ENCODE data around the gene SLIT1. TPM values are rescaled to one million over a fixed set of nuclear protein-coding genes. Genes with fewer than 3 reads are reported as not detected.

SLIT1 gene
- polyA plus RNA-seq, 1 donor from 2014 or later: 9.5 TPM

- no peaks in the 10 kb centered on the region for H4K20me1 ChIP-seq (ENCODE audit: insufficient read depth)
- H3K9ac ChIP-seq (ENCODE audit: low read length): no peak overlapping the region
- H3K27ac ChIP-seq (ENCODE audit: low read length): no peak overlapping the region
- H3K4me3 ChIP-seq (ENCODE audit: low read length): no peak overlapping the region
- H3K4me2 ChIP-seq (ENCODE audit: low read length): no peak overlapping the region
- peaks cover 4% of the 10 kb centered on the region for H3K27me3 ChIP-seq (ENCODE audit: insufficient read depth, low read depth, low read length)
- no peaks in the 10 kb centered on the region for H3K79me2 ChIP-seq (replicated peaks; ENCODE audit: insufficient read depth, low read length)
- TF ChIP-seq CTCF (IDR thresholded peaks at IDR 0.05; ENCODE audit: poor library complexity, severe bottlenecking): no peak
- TF ChIP-seq MXI1 (conservative IDR thresholded peaks at IDR 0.05; ENCODE audit: poor library complexity, severe bottlenecking): no peak
- TF ChIP-seq SMC3 (conservative IDR thresholded peaks at IDR 0.05; ENCODE audit: poor library complexity): no peak
- no peak for TF ChIP-seq RAD21 (conservative IDR thresholded peaks at IDR 0.05)
- TF ChIP-seq EP300 (conservative IDR thresholded peaks at IDR 0.05; ENCODE audit: poor library complexity, severe bottlenecking): no peak
- no peak for TF ChIP-seq EZH2 (IDR thresholded peaks at IDR 0.05; ENCODE audit: borderline replicate concordance, insufficient read depth, low read length, poor library complexity, severe bottlenecking)
- TF ChIP-seq POLR2AphosphoS5 (IDR thresholded peaks at IDR 0.05): no peak
- TF ChIP-seq, protein P1, sequence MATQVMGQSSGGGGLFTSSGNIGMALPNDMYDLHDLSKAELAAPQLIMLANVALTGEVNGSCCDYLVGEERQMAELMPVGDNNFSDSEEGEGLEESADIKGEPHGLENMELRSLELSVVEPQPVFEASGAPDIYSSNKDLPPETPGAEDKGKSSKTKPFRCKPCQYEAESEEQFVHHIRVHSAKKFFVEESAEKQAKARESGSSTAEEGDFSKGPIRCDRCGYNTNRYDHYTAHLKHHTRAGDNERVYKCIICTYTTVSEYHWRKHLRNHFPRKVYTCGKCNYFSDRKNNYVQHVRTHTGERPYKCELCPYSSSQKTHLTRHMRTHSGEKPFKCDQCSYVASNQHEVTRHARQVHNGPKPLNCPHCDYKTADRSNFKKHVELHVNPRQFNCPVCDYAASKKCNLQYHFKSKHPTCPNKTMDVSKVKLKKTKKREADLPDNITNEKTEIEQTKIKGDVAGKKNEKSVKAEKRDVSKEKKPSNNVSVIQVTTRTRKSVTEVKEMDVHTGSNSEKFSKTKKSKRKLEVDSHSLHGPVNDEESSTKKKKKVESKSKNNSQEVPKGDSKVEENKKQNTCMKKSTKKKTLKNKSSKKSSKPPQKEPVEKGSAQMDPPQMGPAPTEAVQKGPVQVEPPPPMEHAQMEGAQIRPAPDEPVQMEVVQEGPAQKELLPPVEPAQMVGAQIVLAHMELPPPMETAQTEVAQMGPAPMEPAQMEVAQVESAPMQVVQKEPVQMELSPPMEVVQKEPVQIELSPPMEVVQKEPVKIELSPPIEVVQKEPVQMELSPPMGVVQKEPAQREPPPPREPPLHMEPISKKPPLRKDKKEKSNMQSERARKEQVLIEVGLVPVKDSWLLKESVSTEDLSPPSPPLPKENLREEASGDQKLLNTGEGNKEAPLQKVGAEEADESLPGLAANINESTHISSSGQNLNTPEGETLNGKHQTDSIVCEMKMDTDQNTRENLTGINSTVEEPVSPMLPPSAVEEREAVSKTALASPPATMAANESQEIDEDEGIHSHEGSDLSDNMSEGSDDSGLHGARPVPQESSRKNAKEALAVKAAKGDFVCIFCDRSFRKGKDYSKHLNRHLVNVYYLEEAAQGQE (IDR thresholded peaks at IDR 0.05; ENCODE audit: borderline replicate concordance): no peak
- no peak for TF ChIP-seq TAF1 (IDR thresholded peaks at IDR 0.05; ENCODE audit: low read depth)
- no peak overlapping the region for H2AFZ ChIP-seq (ENCODE audit: low read depth, low read length)
- no peaks in the 10 kb centered on the region for H3K9me3 ChIP-seq (ENCODE audit: low read length)
- no peaks in the 10 kb centered on the region for H3K36me3 ChIP-seq (ENCODE audit: insufficient read depth, low read length)
- no peaks in the 10 kb centered on the region for H3K9me2 ChIP-seq (ENCODE audit: insufficient read depth, low read length)
- no peaks in the 10 kb centered on the region for H3F3A ChIP-seq (ENCODE audit: insufficient read depth, low read length, poor library complexity, severe bottlenecking)
Measured at GRCh38 chr10:97107551-97107950, 78.2 kb downstream of the SLIT1 start.

DNA sequence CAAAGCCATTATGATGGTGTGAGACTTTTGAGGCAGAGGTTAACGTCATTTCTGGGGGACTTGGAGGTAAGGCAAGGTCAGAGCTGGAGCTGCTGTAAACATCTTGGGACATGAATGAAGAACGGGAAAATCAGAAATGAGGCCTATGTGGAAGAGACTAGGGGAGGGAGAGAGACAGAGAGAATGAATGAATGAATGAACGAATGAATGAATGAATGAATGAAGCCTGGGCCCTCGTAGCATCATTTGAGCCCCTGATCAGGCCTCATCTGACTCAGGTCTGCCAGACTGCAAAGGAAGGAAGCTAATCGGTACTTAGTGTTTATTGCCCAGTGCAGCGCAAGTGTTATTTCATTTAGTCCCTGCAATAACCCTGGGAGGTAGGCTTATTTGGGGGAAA is 79.6 kb downstream of the SLIT1 start:
- TF ChIP-seq RAD21 (conservative IDR thresholded peaks at IDR 0.05) (no peak), EZH2 (IDR thresholded peaks at IDR 0.05; ENCODE audit: borderline replicate concordance, insufficient read depth, low read length, poor library complexity, severe bottlenecking) (no peak), TAF1 (IDR thresholded peaks at IDR 0.05; ENCODE audit: low read depth) (no peak), CTCF (IDR thresholded peaks at IDR 0.05; ENCODE audit: poor library complexity, severe bottlenecking) (no peak), SMC3 (conservative IDR thresholded peaks at IDR 0.05; ENCODE audit: poor library complexity) (no peak), MXI1 (conservative IDR thresholded peaks at IDR 0.05; ENCODE audit: poor library complexity, severe bottlenecking) (no peak), EP300 (conservative IDR thresholded peaks at IDR 0.05; ENCODE audit: poor library complexity, severe bottlenecking) (no peak), POLR2AphosphoS5 (IDR thresholded peaks at IDR 0.05) (no peak)
- TF ChIP-seq, protein P1 (IDR thresholded peaks at IDR 0.05; ENCODE audit: borderline replicate concordance): no peak
- Histone ChIP-seq H4K20me1 (ENCODE audit: insufficient read depth) (no peaks in the 10 kb centered on the region), H3K79me2 (replicated peaks; ENCODE audit: insufficient read depth, low read length) (no peaks in the 10 kb centered on the region), H3K27ac (ENCODE audit: low read length) (no peak overlapping the region), H3K4me2 (ENCODE audit: low read length) (no peak overlapping the region), H3F3A (ENCODE audit: insufficient read depth, low read length, poor library complexity, severe bottlenecking) (no peaks in the 10 kb centered on the region), H3K9ac (ENCODE audit: low read length) (no peak overlapping the region), H2AFZ (ENCODE audit: low read depth, low read length) (no peak overlapping the region), H3K9me2 (ENCODE audit: insufficient read depth, low read length) (no peaks in the 10 kb centered on the region), H3K4me3 (ENCODE audit: low read length) (no peak overlapping the region), H3K27me3 (ENCODE audit: insufficient read depth, low read depth, low read length) (peaks cover 4% of the 10 kb centered on the region), H3K9me3 (ENCODE audit: low read length) (no peaks in the 10 kb centered on the region), H3K36me3 (ENCODE audit: insufficient read depth, low read length) (no peaks in the 10 kb centered on the region)

Measured in neural cell (in vitro differentiated cells).